ENCODE data around the gene DCN.
"Not testable (repeated sequence)": the region's sequence is repeated elsewhere in the genome, so short reads cannot be mapped to it uniquely, and the experiment has no call there.

GRCh38 chr12:91207301-91207700 is 24.7 kb upstream of the DCN start:
- TF ChIP-seq CTCF (IDR thresholded peaks at IDR 0.05; ENCODE audit: insufficient read depth, low read depth, low read length); EZH2 (IDR thresholded peaks at IDR 0.05; ENCODE audit: insufficient read depth, low read length): not testable (repeated sequence)

Measured in astrocyte (in vitro differentiated cells and primary cell).